Inflammatory macrophage (primary cell): ENCODE measurements around the gene KCNE4.

Experiments used
- DNase-seq, 2 donors: peaks; one replicate each; pipeline ENCODE4 v3.0.0-alpha.2; 2020 to 2022

Gene KCNE4

DNA sequence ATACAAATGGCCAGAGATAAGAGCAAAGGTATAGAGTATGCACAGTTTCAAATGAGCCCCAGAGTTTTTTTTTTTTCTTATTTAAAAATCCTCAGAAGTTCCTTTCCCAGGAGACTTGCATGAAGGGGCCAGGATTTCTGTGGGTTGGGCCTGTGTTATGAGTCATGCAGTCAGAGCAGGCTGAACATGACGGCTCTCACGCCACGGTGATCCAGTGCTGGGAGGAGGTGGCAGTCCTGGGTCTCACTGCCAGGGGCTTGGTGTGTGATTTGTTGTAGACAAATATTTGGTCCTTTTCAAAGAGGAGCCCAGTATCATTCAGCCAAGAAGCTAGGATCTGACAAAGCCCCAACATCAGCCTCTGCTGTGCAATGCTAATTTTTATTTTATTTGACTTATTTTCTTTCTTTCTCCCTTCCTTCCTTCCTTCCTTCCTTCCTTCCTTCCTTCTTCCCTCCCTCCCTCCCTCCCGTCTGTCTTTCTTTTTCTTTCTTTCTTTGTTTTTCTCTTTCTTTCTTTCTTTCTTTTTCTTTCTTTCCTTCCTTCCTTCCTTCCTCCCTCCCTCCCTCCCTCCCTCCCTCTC is 10.4 kb upstream of the KCNE4 start:
- DNase-seq, result peak; percentile 14 to 74

DNA sequence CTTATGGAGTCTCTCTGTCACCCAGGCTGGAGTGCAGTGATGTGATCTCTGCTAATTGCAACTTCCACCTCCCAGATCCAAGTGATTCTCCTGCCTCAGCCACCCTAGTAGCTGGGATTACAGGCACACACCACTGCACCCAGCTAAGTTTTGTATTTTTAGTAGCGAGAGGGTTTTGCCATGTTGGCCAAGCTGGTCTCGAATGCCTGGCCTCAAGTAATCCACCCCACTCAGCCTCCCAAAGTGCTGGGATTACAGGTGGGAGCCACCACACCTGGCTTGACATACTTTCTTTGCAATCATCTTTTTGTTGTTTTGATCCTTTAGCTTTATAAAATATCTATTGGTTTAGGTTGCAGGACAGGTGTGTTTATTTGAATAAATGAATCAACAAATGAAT is 9.7 kb upstream of the KCNE4 start:
- DNase-seq, result no peak

DNA sequence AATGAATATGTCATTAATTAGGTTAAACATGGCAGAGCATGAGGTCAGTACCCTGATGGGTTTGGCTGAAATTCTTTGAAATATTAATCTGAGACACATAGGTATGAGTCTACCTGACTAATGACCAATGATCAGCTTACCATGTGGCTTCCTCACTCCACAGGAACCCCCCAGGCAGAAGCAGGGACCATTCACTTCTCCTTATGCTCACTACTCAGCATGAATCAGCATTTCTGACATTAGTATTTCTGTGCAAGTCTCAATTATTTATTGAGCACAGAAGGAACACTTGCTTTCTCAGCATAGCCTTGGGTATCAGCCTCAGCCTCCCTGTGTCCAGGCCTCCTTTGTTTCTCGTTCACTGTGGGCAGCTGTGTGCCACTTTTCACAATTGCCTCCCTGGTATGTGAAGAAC is 9.3 kb upstream of the KCNE4 start:
- DNase-seq, result peak in 1 of 2 donors; percentile 27

DNA sequence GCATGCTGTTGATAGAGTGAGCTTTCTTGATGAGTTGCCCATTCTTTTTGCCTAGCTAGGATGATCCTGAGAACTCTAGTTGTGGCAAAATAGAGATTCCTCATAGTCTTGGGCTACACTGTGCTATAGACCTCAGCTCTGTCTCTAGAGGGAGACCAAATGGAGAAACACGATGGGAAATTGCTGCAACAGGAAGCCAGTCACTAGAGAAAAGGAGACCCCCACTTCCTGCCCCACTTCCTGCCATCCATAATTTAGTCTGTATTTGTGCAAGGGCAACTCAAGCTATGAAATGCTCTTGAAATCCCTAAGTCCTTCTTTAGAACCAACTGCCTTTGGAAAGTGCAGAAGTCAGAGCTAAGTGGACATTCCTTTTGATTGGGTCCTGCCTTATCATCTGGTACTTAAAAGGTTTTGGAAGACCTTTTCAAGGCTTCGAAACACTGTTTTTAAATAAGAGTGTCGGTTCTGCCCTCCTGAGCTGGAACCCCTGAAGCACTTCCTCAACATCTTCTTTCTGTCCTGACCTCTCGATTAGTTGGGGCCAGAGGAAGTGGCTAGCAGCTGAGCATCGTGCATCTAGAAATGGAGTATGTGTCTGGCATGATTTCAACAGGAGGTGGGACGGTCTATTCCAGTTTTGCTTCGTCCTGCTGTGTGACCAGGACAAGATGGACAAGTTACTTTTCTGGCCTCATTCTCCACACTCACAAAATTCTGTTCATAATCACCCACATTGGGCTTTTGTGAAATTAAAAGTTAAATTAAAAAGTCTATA is 8.6 kb upstream of the KCNE4 start:
- DNase-seq, result peak; percentile 49 to 57

DNA sequence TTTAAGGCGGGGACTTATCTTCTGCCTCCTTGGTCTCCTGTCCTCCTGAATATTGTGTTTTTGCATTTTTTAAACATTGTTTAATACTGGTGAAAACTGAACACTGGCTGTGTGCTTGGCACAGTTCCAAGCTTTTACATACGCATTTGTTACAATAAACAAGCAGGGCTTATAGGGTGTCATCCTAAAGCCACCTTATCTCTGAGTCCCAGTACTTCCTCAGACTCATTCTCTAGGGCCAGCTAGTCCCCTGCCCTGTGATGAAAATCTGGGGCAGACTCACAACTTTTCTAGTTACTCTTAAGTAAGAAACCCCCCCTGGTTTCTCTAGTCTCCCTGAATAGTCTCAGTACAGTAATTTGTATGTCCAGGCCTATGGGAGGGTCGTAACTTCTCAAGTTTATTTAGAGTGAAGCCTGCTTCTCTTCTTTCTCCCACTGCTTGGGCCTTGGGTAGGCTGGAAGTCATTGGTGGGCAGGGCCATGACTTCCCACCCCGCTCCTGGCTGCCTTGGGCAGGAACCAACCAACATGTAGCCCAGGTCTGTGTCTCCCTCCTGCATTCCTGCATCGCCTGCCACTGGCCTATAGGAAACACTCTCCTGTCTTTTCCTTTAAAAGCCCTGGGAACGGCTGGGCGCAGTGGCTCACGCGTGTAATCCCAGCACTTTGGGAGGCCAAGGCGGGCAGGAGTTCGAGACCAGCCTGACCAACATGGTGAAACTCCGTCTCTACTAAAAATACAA is 7.7 kb upstream of the KCNE4 start:
- no peak for DNase-seq

DNA sequence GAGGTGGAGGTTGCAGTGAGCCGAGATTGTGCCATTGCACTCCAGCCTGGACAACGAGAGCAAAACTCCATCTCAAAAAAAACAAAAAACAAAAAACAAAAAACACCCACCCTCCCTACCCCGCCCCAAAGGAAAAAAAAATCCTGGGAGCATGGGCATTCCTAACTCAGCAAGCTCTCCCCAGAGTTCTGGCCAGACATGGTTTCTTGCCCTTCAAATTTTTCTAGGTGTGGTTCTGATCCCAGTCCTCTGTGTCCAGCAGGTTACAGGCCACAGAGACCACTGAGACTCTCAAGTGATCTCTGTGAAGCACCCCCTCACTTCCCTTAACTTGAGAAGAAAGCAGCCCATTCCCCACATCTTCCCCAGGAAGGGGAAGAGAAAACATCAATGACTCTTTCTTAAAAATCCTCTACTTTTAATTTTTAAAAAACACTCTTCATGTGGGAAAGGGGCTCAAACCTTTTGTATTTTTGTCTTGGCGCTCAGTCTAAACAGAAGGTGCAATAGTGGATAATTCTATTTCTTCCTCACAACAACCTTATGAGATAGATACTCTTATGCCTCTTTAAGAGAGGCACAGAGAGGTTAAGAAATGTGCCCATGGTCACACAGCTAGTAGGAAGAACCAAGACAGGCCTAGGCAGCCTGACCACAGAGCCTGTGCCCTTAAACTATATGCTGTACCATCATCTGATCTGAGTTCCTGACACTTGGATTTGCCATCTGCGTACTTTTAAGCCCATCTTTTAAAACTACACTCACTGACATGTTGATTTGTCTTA is 6.9 kb upstream of the KCNE4 start:
- DNase-seq, result no peak

DNA sequence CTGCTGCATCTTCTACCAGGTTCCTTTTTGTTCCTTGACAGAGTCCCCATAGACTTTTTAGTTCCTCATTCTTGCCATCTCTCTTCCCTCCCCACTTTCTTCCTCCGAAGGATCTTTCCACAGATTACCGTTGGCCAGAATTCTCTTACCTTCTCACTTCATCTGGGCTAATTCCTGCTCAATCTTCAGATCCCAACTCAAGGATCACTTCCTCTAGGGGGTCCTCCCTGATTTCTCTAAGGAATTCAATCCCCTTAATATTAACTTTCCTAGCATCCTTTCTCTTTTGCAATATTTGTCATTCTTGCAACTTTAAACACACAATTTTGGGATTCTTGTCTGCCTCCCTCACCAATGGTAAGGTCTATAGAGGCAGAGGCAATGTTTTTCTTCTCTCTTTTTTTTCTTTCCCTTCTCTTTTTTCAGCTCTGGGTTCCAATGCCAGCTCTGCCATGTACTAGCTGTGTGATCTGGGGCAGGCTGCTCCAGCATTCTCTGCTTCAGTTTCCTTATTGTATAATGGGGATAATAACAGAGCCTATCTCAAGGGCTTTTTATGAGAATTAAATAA is 5.4 kb upstream of the KCNE4 start:
- DNase-seq, result no peak

DNA sequence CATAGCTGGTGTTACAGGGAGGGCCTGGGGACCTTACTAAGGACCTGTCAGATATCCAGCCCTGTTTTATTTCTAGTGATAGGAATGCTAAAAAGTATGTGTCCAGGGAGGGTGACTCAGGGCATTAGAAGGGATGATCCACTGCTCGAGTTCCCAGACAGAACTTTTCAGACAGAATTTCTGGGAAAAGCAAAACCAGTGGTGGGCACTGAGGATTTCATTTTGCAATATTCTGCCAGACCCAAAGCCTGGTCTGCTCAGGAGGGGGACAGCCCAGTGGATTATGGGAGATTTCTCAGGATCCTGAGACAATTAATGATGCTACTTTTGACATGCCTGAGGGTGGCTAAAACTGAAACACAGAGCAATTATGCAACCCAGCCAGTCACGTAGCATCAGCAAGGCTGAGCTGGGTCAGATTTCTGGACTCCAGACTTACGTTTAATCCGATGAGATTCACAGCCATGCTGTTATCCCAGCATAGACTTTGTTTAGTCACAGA is 4.7 kb upstream of the KCNE4 start:
- DNase-seq, result no peak

DNA sequence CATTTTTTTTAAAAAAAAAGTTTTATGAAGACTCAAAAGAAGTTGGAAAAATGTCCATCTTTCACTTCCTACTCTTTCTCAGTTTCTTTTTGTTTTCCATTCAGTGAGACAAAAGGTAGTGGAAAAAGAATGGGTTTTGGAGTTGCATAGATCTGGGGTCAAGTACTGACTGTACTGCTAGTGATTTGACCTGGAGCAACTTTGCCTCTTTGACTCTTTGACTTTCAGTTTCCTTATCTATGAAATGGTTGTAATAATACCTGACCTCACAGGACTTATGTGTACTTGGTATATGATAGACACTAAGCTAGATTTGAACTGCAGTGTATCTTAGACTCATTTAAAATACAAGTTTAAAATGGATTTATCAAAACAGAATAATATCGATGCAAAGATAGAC is 3.5 kb upstream of the KCNE4 start:
- DNase-seq, result no peak

DNA sequence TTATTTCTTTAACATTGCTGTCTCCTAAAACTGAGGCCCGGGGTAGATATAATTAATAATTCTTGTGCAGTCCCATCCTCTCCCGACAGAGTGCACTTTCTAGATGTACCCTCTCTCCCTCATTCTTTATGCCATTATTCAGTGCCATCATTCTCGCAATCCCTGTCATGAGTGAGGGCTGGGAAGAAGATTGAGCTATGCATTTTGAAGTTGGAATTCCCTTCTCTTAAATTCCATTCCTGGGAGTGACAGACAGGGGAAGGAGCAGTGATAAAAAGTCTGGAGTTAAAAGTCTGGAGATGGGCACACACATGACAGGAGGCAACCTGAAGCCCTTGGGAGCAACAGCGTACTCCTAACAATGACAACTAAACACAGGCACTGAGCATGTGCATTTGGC is 2.6 kb upstream of the KCNE4 start:
- no peak for DNase-seq

DNA sequence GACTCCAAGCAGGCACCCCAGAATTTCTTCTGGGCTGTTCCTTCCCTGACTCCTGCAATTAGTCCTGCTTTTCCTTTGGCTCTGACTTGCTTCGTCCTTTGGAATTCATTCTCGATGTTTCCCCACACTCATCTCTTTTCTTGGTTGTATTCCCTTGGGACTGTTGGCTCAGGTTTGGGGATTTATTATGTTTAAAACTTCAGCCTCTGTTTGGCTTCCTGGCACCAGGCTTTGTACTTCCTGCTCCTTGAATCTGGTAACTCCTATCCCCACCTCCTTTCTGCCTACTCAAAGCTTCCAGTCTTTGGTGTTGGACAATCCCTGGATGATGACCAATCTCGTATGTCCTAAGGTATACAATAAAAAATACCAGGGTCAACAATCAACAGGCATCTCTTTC is 1.8 kb upstream of the KCNE4 start:
- DNase-seq, result no peak

DNA sequence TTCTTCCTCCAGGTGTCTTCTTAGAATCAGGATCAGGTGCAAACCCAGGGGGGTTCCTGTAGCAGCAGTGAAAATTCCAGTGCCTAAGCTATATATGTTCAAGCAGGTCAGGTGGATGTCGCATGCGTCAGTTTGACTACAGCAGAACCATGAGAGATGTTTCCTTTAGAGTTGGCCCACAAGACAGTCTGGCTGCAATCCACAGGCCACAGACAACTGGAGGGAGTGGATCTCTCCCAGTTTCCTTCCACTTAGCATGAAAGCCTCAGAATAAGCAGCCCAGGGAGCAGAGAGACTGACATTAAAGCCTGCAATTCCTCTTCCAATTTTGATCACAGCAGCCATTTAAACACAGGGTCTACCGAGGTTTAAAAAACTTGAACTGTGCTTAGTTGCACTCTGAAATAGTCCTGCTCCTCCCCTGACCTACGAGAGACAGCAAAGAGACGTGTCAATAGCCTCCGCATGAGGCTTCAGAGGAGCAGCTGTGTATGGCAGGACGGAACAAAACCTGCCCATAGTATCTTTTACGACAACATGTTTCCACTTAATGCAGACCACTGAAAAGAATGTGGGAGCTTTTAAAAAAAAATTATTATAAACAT is 988 bp upstream of the KCNE4 start:
- DNase-seq, result no peak

DNA sequence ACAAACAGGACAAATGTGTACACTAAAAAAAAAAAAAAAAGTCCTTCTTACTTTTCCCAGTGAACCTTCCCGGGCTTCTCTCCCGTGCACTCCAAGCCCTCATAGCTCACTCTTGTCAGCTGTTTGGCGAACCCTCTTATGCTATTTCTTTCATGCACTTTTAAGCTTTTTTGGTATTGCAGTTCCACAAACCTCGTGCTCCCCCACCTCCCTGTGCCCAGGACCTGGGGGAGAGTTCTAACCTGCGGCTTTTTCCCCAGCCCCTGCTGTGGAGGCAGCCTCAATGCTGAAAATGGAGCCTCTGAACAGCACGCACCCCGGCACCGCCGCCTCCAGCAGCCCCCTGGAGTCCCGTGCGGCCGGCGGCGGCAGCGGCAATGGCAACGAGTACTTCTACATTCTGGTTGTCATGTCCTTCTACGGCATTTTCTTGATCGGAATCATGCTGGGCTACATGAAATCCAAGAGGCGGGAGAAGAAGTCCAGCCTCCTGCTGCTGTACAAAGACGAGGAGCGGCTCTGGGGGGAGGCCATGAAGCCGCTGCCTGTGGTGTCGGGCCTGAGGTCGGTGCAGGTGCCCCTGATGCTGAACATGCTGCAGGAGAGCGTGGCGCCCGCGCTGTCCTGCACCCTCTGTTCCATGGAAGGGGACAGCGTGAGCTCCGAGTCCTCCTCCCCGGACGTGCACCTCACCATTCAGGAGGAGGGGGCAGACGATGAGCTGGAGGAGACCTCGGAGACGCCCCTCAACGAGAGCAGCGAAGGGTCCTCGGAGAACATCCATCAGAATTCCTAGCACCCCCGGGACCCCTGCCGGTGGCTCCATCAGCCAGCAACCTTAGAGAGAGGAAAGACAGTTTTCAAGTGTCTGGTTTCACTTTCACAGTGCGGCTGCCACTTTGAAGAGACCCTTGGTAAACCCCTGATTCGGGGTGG is 826 bp downstream of the KCNE4 start:
- DNase-seq, result no peak

DNA sequence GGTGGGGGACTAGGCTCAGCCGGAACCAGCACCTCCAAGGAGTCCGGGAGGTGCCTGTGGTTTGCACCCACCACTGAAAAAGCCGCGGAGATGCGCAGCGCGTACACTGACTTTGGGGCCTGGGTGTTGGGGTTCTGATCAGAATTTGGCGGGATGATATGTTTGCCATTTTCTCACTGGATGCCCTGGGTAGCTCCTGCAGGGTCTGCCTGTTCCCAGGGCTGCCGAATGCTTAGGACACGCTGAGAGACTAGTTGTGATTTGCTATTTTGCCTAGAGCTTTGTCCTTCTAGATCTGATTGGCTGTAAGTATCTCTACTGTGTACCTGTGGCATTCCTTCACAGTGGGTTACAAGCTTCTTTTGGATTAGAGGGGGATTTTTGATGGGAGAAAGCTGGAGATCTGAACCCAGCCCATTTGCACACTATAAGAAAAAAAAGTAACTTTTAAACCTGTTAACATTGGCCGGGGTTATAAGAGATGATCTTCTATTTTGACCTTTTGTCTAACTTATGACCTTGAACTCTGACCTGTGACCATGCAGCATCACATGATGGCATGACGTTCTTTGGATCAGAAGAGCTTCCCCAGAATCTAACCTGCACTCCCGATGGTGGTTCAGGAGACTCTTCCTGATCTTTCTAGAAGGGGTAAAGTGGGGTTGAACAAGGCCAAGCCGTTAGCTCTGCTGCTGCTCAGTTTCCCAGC is 1.6 kb downstream of the KCNE4 start:
- DNase-seq, result no peak

DNA sequence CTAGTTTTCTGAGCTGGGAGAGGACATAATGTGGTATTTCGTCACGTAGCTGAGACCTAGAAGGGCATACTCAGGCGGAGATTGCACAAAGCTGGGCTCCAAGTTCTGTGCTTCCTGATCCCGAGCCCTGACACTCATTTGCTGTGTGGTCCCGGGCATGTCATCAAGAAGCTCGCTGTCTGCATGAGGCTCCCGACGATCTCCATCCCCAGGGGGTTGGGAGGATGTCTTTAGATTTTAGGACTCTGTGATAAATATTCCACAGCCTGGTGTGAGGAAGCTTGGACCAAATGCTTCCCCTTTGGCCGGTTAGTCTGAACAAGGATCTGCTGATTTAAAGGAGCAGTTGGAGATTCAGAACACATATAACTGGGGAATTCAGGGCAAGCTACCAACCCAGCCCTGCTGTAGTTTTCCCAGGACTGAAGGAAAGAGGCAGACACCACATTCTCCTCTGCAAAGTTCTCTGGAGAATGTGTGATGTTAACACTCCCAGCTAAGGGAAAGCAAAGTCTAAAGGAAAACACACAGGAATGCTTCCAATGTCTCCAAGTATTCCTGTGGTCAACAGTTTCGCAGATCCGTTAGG is 2.3 kb downstream of the KCNE4 start:
- DNase-seq, result peak in 1 of 2 donors; percentile 6

DNA sequence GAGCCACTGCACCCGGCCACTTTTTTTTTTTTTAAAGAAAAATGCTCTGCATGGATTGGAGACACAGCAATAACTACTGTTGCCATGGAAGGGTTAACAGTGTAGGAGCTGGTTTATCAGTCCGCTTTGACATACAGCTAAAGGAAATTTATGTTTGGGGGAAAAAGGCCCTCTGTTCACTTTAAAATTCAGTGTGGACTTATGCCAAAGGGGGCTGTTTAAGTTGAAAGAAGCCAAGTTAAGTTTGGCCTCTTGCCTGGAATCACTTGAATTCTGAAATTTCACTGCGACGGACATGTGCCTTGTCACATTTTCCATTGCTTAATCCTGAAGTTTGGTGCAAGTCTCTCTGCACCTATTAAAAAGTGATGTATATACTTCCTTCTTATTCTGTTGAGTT is 3.1 kb downstream of the KCNE4 start:
- DNase-seq, result peak in 1 of 2 donors; percentile 4

DNA sequence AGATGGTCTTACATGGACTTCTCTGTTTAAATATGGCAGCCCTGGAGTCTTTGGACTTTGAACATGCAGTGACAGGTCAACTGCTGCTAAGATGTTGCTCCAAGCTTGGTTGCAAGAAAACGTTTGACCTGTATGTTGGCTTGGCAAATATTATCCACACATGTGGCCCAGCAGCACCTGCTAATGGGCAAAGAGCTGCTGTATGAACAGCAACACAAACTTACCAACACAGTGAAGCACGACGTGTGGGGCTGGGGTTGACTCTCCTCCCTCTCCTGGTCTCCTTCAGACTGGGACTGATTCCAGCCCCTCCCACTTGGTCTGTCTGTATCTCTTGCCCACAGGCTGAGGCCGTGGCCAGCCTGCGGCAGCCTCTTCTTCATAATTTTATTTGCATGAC is 3.8 kb downstream of the KCNE4 start:
- no peak for DNase-seq

DNA sequence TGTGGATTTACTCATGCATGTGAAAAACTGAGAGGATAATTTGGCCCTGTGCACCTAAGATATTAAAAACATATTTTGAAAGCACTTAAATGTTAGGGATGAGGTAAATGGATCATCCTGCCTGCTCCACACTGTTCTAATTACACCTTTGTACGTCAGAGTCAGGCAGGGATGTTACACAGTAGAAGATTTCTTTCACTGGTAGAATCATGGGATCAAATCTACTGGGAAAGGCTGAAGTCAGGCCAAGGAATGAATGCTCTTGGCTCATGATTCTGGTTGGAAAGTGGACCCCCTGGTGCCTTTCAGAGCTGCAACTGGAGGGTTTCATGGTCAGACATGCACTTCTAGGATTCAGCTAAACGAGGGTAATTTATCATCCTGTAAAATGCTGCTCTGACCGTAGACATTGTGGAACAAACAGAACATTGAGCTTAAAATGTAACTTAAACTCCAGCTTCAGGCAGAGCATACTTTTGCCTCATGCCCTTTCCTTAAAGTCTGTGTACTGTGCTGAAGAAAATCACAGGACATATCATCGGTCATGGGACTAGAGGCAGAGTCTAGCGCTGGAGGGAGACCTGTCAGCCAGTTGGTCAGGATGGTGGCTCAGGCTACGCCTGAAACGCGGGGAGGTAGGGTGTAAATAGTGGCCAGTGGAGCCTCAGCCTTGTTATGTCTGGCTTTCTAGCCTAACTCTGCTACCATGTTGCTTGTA is 4.9 kb downstream of the KCNE4 start:
- DNase-seq, result no peak

DNA sequence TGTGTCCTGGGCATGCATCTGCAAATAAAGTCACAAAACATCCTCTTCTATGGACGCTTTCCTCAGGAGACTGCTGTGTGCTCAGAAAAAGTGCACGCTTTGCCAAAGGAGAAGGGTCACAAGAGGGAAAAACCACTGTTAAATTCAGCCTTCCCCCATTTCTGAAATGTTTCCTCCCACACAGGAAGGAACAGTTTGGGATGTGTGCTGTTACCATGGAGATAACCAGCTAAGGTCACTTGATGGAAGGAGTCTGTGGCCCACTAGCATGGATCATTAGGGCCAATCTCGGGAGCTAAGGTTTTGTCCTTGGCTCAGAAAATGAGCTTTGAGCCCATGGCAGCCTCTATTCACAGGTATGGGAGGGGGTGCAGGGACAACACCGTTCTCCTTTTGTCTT is 5.6 kb downstream of the KCNE4 start:
- DNase-seq, result no peak
